Activated CD4-positive, alpha-beta T cell treated with anti-CD3 and anti-CD28 coated beads for 1 hour (primary cell): Measurements from ENCODE around the gene P3R3URF.

Experiments
- DNase-seq: peaks from one replicate; pipeline ENCODE4 v3.0.0-alpha.2; 2020

Gene P3R3URF

DNA sequence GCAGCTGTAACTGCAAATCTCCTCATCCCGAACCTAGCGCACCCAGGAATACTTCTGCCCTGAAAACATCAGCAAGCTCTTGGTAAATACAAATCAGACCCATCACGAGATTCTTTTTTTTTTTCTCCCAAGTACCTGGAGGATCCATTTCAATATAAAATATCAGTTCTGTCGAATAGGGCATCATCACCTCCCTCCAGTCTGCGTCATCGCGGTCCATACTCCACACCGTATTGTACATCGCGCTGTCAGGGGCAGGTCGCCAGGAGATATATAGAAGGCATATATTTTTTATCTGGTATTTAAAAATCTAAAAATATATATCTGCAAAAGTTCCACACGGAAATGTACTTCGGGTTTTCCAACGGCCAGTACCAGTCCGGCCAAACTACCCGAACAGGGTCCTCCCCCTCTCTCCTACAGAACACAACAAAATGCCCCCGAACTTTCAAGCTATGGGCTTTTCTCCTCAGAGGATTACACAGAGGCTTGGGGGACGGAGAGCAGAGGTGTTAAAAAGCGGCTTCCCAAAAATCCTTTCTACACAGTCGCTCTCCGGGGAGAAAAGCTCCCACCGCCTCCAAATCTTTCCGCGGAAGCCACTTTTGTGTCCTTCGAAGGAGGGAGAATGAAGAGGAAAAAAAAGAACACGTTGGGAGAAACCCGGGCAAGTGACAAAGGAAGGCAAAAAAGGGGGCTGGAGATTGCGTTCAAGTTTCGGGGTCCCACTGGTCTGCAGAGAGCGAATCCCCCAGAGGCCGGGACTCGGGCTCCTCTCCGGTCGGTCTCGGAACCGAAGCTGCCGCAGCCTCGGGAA is 44.4 kb downstream of the P3R3URF start:
- DNase-seq: peak; percentile 10

DNA sequence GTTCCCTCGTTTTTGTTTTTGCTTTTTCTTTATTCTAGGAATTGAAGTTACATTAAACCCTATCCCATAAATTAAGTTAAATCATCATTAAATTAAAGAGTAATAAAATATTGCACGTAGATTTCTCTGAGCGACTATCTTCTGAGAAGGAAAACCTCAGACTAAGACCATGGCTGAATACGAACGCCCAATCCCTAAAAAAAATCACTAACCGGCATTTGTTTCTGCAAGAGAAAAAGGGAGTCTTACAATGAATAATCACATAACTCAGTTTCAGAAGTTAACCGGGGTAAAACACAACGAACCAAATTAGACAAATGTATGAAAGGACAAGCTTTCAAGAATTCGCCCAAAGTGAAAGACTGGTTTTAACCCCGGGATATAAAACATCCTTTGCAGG is 45.2 kb downstream of the P3R3URF start:
- DNase-seq: no peak

DNA sequence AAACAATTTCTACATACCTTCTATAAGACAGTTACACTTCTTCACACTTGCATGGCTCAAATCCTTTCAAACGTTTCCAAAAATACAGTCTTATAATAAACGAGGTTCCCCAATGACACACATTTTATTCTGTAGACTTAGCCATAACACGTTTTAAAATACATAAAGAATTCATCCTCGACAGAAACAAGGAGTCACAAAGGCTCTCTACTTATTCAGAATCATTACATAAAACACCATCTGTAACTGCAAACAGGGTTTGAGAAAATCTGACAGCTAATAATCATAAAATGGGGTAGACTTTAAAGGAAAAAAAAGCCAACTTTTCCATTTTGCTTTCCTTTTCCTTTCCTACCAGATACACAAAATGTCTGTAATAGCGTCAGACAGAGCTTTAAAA is 45.7 kb downstream of the P3R3URF start:
- no peak for DNase-seq

GRCh38 chr1:46130121-46130520 is 46.2 kb downstream of the P3R3URF start:
- no peak for DNase-seq

DNA sequence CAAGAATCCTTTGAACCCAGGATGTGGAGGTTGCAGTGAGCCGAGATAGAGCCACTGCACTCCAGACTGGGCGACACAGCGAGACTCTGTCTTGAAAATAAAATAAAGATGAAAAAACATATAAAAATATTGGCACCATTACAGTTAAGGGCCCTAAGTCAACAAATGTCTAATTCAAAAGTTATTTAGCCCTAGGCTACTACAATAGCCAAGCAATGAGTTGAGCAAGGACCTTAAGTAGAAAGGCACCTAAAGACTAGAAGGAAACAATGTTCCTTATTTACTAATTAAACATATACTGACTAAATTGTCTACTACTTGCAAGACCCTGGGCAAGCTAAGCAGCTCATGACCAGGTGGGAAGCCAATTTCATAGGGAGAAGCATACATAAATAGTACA is 47.9 kb downstream of the P3R3URF start:
- DNase-seq: no peak
